IPS-11a (cell line): Measurements from ENCODE around the gene DGKB.

ENCODE experiments used
- H3K4me3 ChIP-seq: one replicate; pipeline ENCODE4 v1.5.1; 2013; ENCODE audit warnings: low read depth, low read length, control low read depth

DGKB gene

DNA sequence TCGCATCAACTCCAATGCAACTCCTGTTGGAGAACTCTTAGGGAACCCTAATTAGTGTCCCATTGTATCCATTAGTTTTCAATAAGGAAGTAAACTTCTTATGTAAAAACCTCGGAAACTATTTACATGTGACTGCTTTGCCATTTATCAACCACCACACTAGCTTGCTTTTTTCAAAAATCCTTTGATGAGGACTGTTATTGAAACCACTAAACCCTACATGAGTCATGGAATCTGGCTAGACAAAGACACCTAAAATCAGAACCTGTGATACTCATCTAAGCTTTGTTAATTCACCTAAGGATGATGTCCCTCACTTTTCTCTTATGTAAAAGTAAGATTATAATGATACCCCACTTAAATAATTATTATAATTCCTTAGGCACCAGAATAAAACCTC, 499.0 kb downstream of the DGKB start:
- no peak overlapping the region for H3K4me3 ChIP-seq

DNA sequence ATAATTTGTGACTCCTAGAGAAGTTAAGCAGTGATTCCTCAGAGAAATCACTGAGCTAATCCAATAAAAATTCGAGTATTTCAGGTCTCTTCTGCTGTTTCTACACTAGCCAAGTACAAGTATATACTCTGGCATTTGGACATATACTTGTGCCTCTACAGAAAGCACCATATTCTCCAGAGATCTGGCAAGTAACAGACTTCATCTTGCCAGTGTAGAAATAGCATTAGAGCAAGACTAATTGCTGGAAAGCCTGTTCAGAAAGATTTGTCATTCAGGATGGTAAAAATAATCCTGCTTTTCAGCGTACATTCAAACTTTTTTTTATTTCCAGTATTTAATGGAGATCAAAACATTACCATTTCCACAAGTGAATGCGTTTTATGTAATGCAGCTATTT, 502.3 kb downstream of the DGKB start:
- no peak overlapping the region for H3K4me3 ChIP-seq

DNA sequence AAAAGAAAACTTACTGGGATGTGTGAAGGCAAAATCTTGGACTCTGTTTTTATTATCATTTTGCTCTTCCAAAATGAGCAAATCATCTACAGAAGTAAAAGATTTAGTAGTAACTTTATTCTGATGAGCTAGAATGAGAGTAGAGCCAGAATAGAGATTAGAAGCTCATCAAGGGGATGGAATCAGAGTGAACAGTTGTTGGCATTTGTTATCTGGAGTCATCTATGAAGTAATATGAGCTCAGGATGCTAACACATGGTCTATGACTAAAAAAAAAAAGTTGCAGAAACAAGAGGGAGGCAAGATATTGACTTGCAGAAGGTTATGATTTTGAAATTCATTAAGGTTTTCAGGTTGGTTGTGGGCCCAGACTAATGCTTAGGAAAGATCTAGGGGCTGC, 504.0 kb downstream of the DGKB start:
- no peak overlapping the region for H3K4me3 ChIP-seq

DNA sequence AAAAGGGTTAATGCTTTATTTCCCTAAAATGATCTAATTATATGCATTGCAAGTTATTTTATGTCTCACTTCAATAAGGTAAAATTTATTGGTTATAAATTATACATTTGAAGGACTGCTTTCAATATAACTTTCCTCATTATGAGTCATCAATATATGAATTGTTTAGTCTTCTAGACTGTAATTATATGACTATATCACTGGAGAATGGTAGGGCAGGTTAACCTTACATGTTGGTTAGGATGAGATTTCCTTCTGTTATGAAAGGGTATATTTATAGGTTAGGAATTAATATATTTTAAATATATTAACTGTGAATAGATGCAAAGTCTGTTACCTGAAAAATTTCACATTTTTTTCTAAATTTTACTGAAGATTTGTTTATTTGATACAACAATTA, 506.7 kb downstream of the DGKB start:
- no peak overlapping the region for H3K4me3 ChIP-seq

DNA sequence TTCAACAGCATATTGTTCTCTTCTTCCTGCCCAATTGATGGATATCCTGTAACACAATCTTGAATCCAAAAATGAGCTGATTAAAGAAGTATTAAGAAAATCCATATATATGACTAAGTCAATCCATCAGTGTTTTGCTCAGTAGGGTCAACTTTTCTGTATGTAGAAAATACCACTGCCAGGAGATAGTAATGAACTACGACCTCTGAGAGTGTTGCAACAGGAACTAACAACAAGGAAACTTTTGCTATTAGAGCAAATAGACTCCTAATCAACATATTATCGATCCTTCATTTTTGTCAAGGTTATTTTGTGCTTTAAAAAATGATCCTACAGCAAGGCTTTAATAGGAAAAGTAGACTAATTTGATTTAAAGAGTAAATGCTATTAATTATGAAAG, 507.8 kb downstream of the DGKB start:
- no peak overlapping the region for H3K4me3 ChIP-seq

DNA sequence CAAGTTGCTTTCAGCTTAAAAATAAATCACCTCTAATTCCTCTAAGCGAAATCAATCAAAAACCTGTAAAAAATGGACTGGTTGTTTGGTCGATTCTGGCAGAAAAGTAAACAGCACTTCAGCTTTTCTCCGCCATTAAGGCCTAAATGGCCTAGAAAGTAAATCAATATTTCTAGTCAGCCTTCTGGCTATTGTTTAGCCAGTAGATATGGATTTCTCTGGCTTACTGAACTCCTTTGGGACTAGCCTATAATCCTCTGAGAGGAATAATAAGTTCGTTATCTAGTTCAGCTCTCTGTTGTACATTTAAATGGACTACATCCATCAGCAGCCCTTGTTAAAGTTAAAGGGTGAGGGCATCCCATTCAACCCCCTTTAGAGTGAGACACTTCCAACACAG, 513.0 kb downstream of the DGKB start:
- H3K4me3 ChIP-seq, result no peak overlapping the region

DNA sequence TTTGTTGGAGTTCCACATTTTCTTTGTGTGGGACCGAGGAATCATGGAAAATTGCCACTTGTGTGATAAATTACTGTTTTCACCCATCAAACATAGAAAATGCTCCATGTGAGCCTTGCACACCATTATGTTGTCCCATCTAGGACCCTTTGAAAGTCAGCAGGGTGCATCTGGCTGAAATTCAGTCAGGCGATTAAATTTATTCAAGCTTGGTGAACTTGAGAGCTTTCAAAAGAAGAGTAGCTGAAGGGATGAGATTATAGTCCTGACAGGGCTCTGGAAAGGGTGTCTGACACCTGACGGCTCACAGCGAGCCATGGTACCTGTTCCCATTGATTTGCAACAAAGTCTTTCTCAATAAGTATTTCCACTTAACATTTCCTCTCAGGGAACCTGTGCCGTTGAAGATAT, 513.4 kb downstream of the DGKB start:
- no peak overlapping the region for H3K4me3 ChIP-seq

DNA sequence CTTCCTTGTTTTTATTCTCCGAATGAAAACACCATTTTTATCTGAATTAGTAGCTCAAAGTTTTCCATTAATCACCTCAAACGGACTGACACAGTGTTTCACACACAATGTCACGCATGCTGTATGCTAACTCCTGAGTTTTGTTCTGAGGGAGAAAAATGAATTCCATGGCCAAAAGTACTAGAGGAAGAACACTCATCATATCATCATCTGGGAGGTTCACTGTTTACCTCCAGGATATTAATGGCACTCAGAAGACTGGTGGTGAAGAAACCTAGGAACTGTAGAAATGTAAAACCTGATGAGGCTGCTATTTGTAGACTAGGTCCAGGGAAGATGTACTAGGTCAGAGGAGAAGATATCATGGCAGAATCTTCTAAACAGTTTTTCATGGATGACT, 517.5 kb downstream of the DGKB start:
- H3K4me3 ChIP-seq, result no peak overlapping the region

DNA sequence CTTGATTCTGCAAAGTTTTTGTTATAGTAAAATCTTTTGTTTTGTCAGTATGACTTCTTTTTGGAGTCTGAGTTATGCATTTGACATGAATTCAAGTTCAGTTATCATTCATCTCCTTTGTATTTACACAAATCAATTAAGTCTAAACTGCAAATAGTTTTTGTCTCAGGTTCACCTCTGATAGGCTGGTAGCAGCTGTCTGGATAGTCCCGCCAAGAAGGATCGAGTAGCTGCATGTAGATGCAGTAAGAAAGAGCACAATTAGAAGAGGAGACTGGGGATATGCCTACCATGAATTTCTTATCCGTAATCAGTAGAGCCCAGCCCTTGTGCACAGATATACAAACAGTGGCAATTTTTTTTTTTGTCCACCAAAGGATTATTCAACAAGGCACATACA, 520.6 kb downstream of the DGKB start:
- no peak overlapping the region for H3K4me3 ChIP-seq

DNA sequence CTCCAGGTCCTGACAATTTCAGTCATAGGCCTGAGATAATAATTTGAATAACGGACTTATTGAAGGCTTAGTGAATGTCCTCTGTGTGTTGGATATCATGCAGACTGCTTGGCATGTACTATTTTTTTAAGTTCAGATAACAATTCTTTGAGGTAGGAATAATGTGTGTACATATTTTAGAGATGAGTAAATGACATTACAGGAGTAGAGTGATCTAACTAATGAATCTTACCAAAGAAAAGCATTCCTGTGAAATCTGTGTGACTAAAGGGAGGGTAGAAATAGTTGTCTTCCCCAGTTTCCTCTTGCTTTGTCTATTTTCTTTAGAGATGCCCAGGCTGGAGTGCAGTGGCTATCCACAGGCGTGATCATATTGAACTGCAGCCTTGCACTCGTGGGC, 521.2 kb downstream of the DGKB start:
- no peak overlapping the region for H3K4me3 ChIP-seq

DNA sequence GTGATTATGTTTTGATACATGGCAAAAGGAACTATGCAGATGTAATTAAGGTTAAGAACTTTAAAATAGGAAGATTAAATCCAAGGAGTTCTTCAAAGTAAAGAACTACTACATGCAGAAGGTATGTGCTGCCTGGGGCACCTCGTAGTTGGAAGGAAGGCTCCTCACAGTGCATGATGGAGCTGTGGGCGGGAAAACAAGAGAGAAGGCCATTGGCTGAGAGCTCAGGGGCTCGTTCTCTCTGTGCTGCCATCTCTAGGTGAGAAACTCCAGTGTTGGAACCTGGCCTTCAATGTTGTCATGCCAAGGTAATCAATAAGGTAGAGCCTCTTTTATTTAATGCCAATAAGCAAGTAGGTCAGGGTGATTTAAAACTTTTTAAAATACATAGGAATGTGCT, 521.7 kb downstream of the DGKB start:
- H3K4me3 ChIP-seq, result no peak overlapping the region

DNA sequence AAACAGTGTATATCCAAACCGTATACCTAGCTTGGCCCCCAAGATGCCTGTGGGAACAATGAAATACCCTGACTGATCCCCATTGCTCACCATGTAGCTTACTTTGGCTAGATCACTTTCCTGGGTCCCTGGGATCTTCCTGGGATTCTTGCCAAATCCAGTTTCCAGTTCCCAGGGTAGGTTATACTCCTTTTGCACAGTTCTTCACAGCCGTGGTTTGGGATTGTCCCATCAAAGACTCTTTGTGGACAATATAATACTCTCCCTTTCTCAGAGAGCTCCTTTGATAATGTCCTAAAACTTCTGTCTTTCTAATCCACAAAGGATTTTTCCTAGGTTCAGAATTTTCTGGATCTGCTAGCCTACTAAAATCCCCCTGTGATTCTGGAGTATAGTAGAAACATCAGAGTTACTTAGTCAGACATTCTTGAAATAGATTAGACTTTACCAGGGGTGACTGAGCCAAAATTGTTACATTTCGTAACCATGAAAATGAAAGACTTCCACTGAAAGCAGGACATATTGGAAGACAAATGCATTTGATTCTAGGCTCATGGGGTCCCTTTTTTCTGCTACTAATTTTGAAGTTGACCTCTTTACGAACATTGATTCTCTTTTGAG, 524.8 kb downstream of the DGKB start:
- no peak overlapping the region for H3K4me3 ChIP-seq

DNA sequence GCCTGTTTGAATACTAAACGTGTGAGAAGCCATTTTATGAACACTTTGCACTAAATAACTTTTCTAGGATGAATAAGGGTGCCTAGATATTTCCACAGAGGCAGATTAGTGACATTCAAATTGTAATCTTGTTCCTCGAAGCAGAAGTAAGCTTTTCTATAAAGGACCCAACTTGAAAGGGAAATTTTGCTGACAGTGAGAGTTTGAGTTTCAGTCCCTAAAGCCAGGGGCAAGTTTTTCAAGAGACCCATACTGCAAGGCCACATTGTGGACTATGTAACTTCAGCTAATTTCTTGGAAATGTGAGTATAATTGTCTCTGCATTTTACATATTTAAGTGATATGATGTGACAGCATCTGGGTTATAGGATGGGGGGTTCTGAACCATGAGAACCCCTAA, 525.8 kb downstream of the DGKB start:
- no peak overlapping the region for H3K4me3 ChIP-seq

DNA sequence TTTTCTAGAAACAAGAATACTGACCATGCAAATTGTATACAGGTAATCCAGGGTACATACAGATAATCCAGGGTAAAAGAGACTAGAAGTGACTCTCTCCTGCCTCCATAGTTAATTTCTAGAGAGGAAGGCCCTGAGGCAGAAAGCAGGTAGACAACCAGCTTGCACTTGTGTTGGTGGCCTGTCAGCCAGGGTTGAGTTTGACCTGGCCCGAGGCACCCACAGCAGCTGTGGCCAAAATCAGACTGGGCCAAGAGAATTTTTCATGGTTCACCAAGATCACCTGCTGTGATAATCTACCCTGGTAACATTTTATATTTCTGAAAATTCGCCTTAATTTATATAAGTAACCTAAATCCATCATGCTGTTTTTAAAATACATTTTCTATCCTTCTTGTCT, 526.6 kb downstream of the DGKB start:
- H3K4me3 ChIP-seq, result no peak overlapping the region

DNA sequence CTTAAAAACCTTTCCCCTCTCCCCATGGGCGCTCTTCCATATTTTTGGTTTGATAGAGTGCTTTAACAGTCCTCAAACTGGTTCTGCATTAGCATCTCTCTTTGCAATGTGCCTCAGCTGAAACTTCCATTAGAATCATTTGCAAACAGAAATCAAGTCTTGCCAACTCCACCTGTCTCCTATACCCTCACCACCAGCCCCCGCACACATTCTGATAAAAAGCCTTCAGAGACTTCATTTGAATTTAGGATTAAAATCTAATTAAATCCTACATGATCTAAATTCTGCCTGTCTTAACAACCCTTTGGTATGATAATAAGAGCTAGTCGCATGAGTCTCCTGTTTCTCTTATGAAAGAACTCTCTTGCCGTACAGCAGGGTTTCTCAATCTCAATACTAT, 528.2 kb downstream of the DGKB start:
- H3K4me3 ChIP-seq, result no peak overlapping the region

DNA sequence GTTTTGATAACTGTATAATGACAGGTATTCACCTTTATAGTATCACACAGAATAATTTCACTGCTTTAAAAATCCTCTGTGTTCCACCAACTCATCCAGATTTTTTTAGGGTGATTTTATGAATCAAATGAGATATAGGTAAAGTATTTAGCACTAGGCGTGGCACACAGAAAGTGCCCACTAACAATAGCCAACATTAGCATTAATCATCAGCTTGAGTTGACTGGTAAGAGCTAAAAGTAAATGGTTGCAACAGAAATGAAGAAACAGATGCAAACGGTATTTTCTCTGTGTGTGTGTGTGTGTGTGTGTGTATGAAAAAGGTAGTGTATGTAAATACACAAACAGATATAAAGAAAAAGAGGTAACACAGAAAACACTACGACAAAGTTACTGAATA, 534.3 kb downstream of the DGKB start:
- H3K4me3 ChIP-seq, result no peak overlapping the region

DNA sequence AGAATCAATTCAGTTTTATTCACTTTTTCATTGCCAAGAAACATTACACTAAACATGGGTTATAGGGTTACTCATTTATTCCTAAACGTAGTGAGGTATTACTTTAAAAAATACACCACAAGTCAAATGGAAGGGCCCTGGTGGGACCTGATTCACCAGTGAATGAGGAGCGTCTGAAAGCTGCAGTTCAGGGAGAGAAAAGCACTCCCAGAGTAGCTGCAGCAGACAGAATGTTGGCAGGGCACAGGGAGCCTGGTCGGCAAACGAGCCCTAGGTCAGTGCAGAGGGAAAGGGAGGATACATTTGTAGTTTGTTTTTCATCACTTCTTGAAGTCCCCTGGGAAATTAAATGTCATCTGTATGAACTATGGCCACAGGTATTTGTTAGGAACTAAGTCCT, 551.4 kb downstream of the DGKB start:
- H3K4me3 ChIP-seq, result no peak overlapping the region

DNA sequence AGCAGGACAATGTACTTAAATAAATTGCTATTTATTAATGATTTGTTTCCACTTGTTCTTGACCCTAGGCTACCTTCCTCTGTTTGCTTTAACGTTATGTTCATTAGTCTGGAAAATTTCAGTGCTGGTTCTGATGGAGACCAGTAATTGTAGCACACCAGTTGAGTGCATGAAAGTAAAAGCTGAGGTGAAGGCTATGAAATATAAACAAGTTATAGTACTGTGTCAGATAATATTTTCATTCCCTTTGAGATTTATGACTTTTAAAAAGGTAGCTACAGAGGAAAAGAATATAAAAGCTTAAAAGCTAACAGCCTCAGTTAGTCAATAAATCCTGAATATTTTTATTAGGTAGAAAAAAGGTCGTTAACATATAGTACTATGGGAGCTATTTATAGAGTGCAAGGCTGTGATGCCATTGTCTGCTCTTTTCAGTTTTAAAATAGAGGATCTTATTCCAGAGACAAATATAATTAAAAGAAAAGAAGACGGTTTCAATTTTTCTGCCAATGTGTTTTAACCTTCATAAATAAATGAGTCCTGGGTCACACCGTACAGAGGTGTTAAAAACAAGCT, 561.3 kb downstream of the DGKB start:
- H3K4me3 ChIP-seq, result no peak overlapping the region

DNA sequence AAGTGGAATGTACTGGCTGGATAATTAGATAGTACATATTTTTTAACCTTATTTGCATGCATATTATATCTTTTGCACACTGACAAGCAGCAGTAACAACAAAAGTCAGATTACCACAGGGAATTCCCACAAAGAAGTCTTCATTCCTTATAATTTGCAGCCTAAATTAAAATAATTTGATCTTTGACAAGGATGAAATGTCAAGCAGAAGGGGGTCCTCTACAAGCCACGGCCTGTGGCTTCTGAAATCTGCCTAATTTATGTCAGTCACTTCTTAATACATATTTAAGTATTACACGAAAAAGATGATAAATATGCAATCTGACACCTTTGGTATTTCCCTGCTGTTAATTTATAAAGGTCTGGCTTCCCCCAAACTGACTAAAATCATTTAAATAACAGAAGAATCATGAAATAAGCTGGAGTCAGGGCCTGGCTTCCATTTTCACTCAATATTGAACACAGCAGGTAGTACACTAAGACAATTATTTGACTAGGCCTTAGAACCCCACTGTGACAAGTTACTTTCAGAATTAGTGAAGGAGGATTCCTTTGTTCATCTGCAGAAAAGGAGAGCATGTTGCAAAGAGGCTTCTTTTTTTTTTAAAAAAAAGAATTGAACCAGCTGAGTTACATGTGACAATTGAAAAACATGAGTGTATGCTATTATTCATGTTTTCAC, 562.0 kb downstream of the DGKB start:
- no peak overlapping the region for H3K4me3 ChIP-seq

DNA sequence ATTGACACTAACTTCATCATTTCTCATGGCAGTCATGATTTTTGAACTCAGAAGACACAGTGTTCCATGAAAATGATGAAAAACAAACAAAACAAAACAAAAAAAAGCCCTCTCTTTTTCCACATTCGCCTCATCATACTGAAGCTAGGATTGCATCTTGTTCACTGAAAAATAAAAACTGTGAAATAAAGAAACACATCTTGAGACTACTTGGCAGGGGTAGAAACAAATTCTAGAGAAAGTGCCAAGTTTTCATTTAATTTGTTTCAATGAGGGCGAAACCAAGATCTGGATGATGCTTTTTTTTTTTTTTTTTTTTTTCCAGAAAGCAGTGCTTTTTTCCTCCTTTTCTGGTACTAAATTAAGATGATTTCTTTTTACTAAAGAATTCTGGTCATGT, 562.7 kb downstream of the DGKB start:
- no peak overlapping the region for H3K4me3 ChIP-seq

DNA sequence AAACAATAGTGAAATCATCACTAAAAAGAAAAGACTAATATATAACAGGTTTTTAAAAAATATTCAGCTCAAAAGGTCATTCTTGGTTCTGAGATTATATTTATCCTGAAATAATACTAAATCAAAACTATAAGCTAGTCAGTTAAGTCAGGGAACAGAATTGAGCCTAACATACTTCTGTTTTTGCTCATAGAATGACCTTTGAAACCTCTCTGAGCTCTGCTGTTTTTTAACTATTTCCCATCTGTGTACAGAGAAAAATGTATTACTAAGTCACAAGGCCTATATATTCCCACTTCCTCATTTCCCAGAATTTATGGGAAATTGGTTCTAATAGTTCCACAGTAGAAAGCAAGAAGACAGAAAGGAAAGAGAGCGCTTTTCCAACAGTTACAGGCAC, 566.3 kb downstream of the DGKB start:
- no peak overlapping the region for H3K4me3 ChIP-seq

DNA sequence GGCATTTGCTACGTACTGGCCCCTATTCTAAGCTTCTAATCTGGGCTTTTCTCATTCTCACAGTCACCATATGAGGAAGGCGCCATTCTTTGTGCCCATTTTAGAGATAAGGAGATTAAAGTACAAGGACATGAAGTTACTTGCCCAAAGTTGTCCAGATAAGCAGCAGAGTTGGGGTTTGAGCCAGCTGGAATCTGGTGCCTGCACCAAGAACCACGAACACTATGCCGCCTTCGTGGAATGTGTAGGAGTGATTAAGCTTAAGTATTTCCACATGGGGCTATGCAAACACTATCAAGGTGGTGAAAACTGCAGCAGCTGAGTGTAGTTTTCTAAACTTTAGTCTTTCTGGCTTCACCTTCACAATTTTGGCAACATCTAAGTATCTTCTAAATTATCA, 570.4 kb downstream of the DGKB start:
- H3K4me3 ChIP-seq, result no peak overlapping the region

DNA sequence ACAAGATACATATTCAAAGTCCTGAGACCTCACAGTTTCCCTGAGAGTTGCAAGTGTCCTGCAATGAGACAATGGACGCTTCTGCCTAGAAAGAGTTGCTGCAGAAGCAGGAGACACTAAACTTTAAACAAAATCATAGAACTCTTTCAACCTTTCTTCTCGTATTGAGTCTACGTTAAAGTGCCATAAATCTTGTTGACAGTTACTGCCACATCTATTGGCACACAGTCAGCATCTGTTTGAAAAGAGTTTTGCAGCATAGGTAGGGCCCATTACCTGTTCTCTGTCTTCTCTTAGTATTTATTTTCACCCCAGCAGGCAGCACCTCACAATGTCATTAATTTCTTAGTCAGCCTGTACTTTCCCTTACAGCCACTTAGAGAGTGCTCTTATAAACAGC, 577.8 kb downstream of the DGKB start:
- no peak overlapping the region for H3K4me3 ChIP-seq
